H1 (cell line): ENCODE measurements around the gene GOLIM4. TPM values are rescaled to one million over a fixed set of nuclear protein-coding genes. Genes with fewer than 3 reads are reported as not detected.

Experiments
- CTCF ChIA-PET: fragments of 300-600 bp; sonication (Branson Sonifier 250); formaldehyde crosslinking; loops from one replicate; lab custom pipeline; 2021; ENCODE audit not compliant: partially characterized antibody; lab: Charles Lee
- POLR2A ChIA-PET: fragments of 300-600 bp; sonication (Branson Sonifier 250); formaldehyde crosslinking; loops from one replicate; lab custom pipeline; 2021; ENCODE audit warnings: inconsistent platforms; ENCODE audit not compliant: partially characterized antibody; lab: Charles Lee
- DNase-seq, 2 experiments: peaks; one replicate each; pipeline versions ENCODE4 v3.0.0 to v3.0.0-alpha.2; 2010 to 2022; ENCODE audit warnings: low spot score in 2 of 2, low read depth in 1 of 2, mixed read lengths in 1 of 2
- FAIRE-seq: peaks from 2 replicates; lab custom pipeline; 2011; peaks lifted over from hg19 to GRCh38; lab: Jason Lieb, UNC
- H2AFZ ChIP-seq: 2 replicates; pipeline ENCODE4 v1.8.1; 2012; ENCODE audit warnings: low read length, inconsistent platforms
- H2AK5ac ChIP-seq: 2 replicates; pipeline ENCODE4 v1.6.1; 2013; ENCODE audit warnings: low read depth, low read length
- H2BK120ac ChIP-seq: replicated peaks from 2 replicates; pipeline ENCODE3; 2013; ENCODE audit warnings: low read depth, low read length, inconsistent platforms
- H2BK12ac ChIP-seq: 2 replicates; pipeline ENCODE4 v1.6.1; 2013; ENCODE audit warnings: low read depth, low read length
- H2BK15ac ChIP-seq: 2 replicates; pipeline ENCODE4 v1.6.1; 2013; ENCODE audit warnings: low read length
- H2BK20ac ChIP-seq: 2 replicates; pipeline ENCODE4 v1.6.1; 2013; ENCODE audit warnings: low read length
- H2BK5ac ChIP-seq: 2 replicates; pipeline ENCODE4 v1.6.1; 2013; ENCODE audit warnings: low read depth, low read length
- H3K14ac ChIP-seq: 2 replicates; pipeline ENCODE4 v1.6.1; 2013; ENCODE audit warnings: inconsistent platforms; ENCODE audit not compliant: insufficient read length
- H3K18ac ChIP-seq: 2 replicates; pipeline ENCODE4 v1.6.1; 2013; ENCODE audit warnings: low read length; ENCODE audit errors: extremely low read depth
- H3K23ac ChIP-seq: 2 replicates; pipeline ENCODE4 v1.6.1; 2013; ENCODE audit warnings: inconsistent platforms; ENCODE audit not compliant: insufficient read length
- H3K23me2 ChIP-seq: 2 replicates; pipeline ENCODE4 v1.6.1; 2013; ENCODE audit warnings: low read depth, low read length
- H3K27ac ChIP-seq: 2 replicates; pipeline ENCODE4 v1.6.1; 2011; ENCODE audit warnings: low read depth, low read length, inconsistent platforms
- H3K27me3 ChIP-seq, 4 experiments: replicated peaks in 1 of 4; 1 replicate in 1 of 4; 2 replicates in 3 of 4; pipeline versions ENCODE4 v1.6.1 to v1.8.1; 2011 to 2013; ENCODE audit warnings: low read length in 3 of 4, mild to moderate bottlenecking in 3 of 4, inconsistent platforms in 2 of 4, mixed read lengths in 2 of 4, moderate library complexity in 1 of 4; ENCODE audit not compliant: control insufficient read depth in 3 of 4, insufficient read depth in 3 of 4; ENCODE audit errors: extremely low read depth in 1 of 4
- H3K36me3 ChIP-seq, 4 experiments: 2 replicates each; pipeline versions ENCODE4 v1.6.1 to v1.8.1; 2011 to 2013; ENCODE audit warnings: mild to moderate bottlenecking in 4 of 4, low read length in 3 of 4, moderate library complexity in 2 of 4, control low read depth in 1 of 4, inconsistent platforms in 1 of 4; ENCODE audit not compliant: insufficient read depth in 4 of 4, control insufficient read depth in 2 of 4
- H3K4ac ChIP-seq: replicated peaks from 2 replicates; pipeline ENCODE3; 2013; ENCODE audit warnings: low read length, low read depth, mixed read lengths, inconsistent platforms; ENCODE audit not compliant: insufficient read length
- H3K4me1 ChIP-seq, 4 experiments: replicated peaks in 1 of 4; 1 replicate in 1 of 4; 2 replicates in 3 of 4; pipeline versions ENCODE4 v1.6.1 to v1.8.1; 2011 to 2013; ENCODE audit warnings: low read length in 3 of 4, inconsistent platforms in 2 of 4, mixed read lengths in 1 of 4; ENCODE audit not compliant: insufficient read depth in 4 of 4, control insufficient read depth in 3 of 4
- H3K4me2 ChIP-seq, 2 experiments: 2 replicates each; pipeline versions ENCODE4 v1.6.1 to v1.8.1; 2011 to 2013; ENCODE audit warnings: low read depth in 2 of 2, low read length in 2 of 2, control low read depth in 1 of 2, inconsistent platforms in 1 of 2, mild to moderate bottlenecking in 1 of 2; ENCODE audit not compliant: insufficient read depth in 1 of 2
- H3K4me3 ChIP-seq, 4 experiments: fragments of 200-600, 300-600 bp in 1 of 4; sonication (generic), shearing (Covaris generic), sonication (Bioruptor Twin) in 1 of 4; 2 replicates each; pipeline versions ENCODE4 v1.5.1 to v1.8.1; 2011 to 2016; ENCODE audit warnings: low read length in 4 of 4, low read depth in 3 of 4, control low read depth in 2 of 4, inconsistent platforms in 2 of 4, mild to moderate bottlenecking in 2 of 4, mixed read lengths in 1 of 4, moderate library complexity in 1 of 4; ENCODE audit not compliant: insufficient read depth in 2 of 4; ENCODE audit errors: extremely low read depth in 1 of 4
- H3K56ac ChIP-seq: replicated peaks from 2 replicates; pipeline ENCODE3; 2013; ENCODE audit warnings: low read depth, mild to moderate bottlenecking, mixed read lengths, low read length, inconsistent platforms; ENCODE audit not compliant: insufficient read length
- H3K79me1 ChIP-seq: 2 replicates; pipeline ENCODE4 v1.6.1; 2013; ENCODE audit warnings: low read depth, low read length, control low read depth
- H3K79me2 ChIP-seq, 2 experiments: 2 replicates each; pipeline versions ENCODE4 v1.6.1 to v1.8.1; 2012 to 2013; ENCODE audit warnings: low read length in 2 of 2, mild to moderate bottlenecking in 2 of 2, inconsistent platforms in 1 of 2; ENCODE audit not compliant: insufficient read depth in 2 of 2, control insufficient read depth in 1 of 2
- H3K9ac ChIP-seq, 4 experiments: replicated peaks in 1 of 4; 1 replicate in 1 of 4; 2 replicates in 3 of 4; pipeline versions ENCODE4 v1.6.1 to v1.8.1; 2011 to 2013; ENCODE audit warnings: low read depth in 3 of 4, low read length in 3 of 4, control low read depth in 2 of 4, mild to moderate bottlenecking in 2 of 4, moderate library complexity in 2 of 4, inconsistent platforms in 1 of 4; ENCODE audit errors: extremely low read depth in 1 of 4
- H3K9me3 ChIP-seq, 2 experiments: 2 replicates each; pipeline versions ENCODE4 v1.6.1 to v1.8.1; 2012 to 2013; ENCODE audit warnings: mild to moderate bottlenecking in 2 of 2, moderate library complexity in 2 of 2, control low read depth in 1 of 2, inconsistent platforms in 1 of 2, low read depth in 1 of 2, low read length in 1 of 2, mixed read lengths in 1 of 2; ENCODE audit not compliant: insufficient read depth in 2 of 2
- H4K20me1 ChIP-seq, 2 experiments: replicated peaks in 1 of 2; 2 replicates each; pipeline versions ENCODE3 to v1.8.1; 2011 to 2013; ENCODE audit warnings: inconsistent platforms in 2 of 2, low read length in 2 of 2, mild to moderate bottlenecking in 1 of 2; ENCODE audit not compliant: insufficient read depth in 2 of 2, control insufficient read depth in 1 of 2
- H4K5ac ChIP-seq: 2 replicates; pipeline ENCODE4 v1.6.1; 2013; ENCODE audit warnings: low read length, low read depth, mixed read lengths, inconsistent platforms; ENCODE audit not compliant: insufficient read length
- H4K8ac ChIP-seq: 2 replicates; pipeline ENCODE4 v1.8.0; 2013; ENCODE audit warnings: mild to moderate bottlenecking, moderate library complexity, low read length, inconsistent platforms; ENCODE audit not compliant: insufficient read depth; ENCODE audit errors: extremely low read depth
- H4K91ac ChIP-seq: replicated peaks from 2 replicates; pipeline ENCODE3; 2013; ENCODE audit warnings: low read length, mixed read lengths, inconsistent platforms; ENCODE audit not compliant: insufficient read length
- BCL11A ChIP-seq, 2 experiments: IDR thresholded peaks; one replicate each; pipeline ENCODE4 v1.6.1; 2011; ENCODE audit warnings: low read depth in 2 of 2, low read length in 2 of 2, mild to moderate bottlenecking in 2 of 2
- CBX8 ChIP-seq: fragments of 300-800, 300-1000 bp; sonication (generic); IDR thresholded peaks from 2 replicates; pipeline ENCODE4 v1.7.1; 2016; ENCODE audit warnings: low read depth, low read length, borderline replicate concordance
- CHD1 ChIP-seq: IDR thresholded peaks from 2 replicates; pipeline ENCODE4 v1.6.1; 2012; ENCODE audit warnings: low read depth, low read length, improper control_type of control experiment
- HDAC2 ChIP-seq, 2 experiments: fragments of 300-600 bp in 1 of 2; sonication (generic) in 1 of 2; IDR thresholded peaks; 2 replicates each; pipeline ENCODE4 v1.6.1; 2011 to 2012; ENCODE audit warnings: low read depth in 2 of 2, low read length in 2 of 2, mild to moderate bottlenecking in 2 of 2, moderate library complexity in 2 of 2, borderline replicate concordance in 1 of 2, inconsistent platforms in 1 of 2
- KDM5A ChIP-seq: fragments of 200-600 bp; IDR thresholded peaks from 2 replicates; pipeline ENCODE4 v1.7.1; 2012; ENCODE audit warnings: mild to moderate bottlenecking, low read length, inconsistent platforms, mixed read lengths
- POLR2AphosphoS5 ChIP-seq: IDR thresholded peaks from 2 replicates; pipeline ENCODE4 v1.6.1; 2011; ENCODE audit warnings: low read depth, low read length
- TEAD4 ChIP-seq: IDR thresholded peaks from 2 replicates; pipeline ENCODE4 v1.6.1; 2012; ENCODE audit warnings: low read depth, low read length, inconsistent platforms, mixed read lengths
- WGBS, 2 experiments: shearing (Covaris generic) in 1 of 2; methylation state at CpG; one replicate each; pipeline versions ENCODE4 v1.1.6 to v1.1.7; 2013 to 2015; ENCODE audit warnings: low lambda C conversion rate in 2 of 2, mixed read lengths in 2 of 2, inconsistent platforms in 1 of 2, low coverage in 1 of 2, missing lambda C conversion rate in 1 of 2; ENCODE audit not compliant: insufficient replicate concordance in 2 of 2, insufficient coverage in 1 of 2, insufficient read length in 1 of 2; ENCODE audit errors: extremely low coverage in 1 of 2, missing lambda C conversion rate in 1 of 2; 5-methylcytosine and 5-hydroxymethylcytosine counted together
- polyA plus RNA-seq, 7 experiments: library from polyadenylated mRNA; depleted of rRNA in 3 of 7; stranded (reverse) in 5 of 7; unstranded in 2 of 7; fragments of >200 nt in 5 of 7; fragments of 200-250 nt in 2 of 7; gene quantifications; 1 replicate in 5 of 7; 2 replicates in 1 of 7; 4 replicates in 1 of 7; pipeline versions ENCODE4 v1.2.1 to v1.2.3, GENCODE V29; 2011 to 2013; ENCODE audit warnings: missing spikeins in 2 of 7, mixed read lengths in 2 of 7
- total RNA-seq: library from RNA; stranded (reverse); fragmentation: NEBNext Ultra II Directional; extraction: Animal tissue kit (Norgen Biotek cat#: 25700); gene quantifications from 2 replicates; pipeline ENCODE4 v1.2.1, GENCODE V29; 2021

The GOLIM4 gene
- total and polyA plus RNA-seq, 2 of the 8 experiments (the other 6 are each of a cell fraction or from before 2014, with no cell fraction given), result 5.6 to 29.7 TPM

DNA sequence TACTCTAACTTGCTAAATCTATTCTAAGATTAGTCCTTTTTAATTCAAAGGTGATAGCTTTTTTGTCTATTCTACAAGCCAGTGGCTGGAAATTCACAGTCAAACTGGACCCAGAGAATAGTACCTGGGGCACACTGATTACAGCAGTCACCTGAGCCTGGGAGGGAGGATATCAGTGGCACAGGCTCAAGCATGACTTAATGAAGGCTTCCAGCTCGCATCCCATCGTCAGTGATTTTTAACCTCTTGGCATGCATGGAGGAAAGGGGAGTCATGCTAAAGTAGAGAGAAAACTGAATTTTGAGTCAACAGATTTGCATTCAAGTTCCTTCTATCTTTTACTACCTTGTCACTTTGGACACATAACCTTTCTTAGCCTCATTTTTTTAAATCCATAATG, 24.8 kb downstream of the GOLIM4 start:
- H2BK15ac ChIP-seq, result no peak overlapping the region
- no peak overlapping the region for H3K27ac ChIP-seq
- WGBS, 2 experiments, result 91% methylated on average over 2 of the region's 2 CpGs; no CpG with 5 or more reads in 1 of the 2 experiments
- H4K8ac ChIP-seq, result no peak overlapping the region
- peaks cover 0 to 12% of the 10 kb centered on the region in 2 experiments; a peak in 1 of 4 replicates for H3K79me2 ChIP-seq
- H3K14ac ChIP-seq, result no peak overlapping the region
- H3K27me3 ChIP-seq, result no peaks in the 10 kb centered on the region
- no peak overlapping the region for H3K4ac ChIP-seq
- no peaks in the 10 kb centered on the region for H3K79me1 ChIP-seq
- no peak overlapping the region for H2BK5ac ChIP-seq
- no peak for DNase-seq
- H3K4me1 ChIP-seq, result peaks cover 2 to 5% (median 4%) of the 10 kb centered on the region in 4 experiments; a peak in 4 of 7 replicates
- H2AFZ ChIP-seq, result no peak overlapping the region
- H3K23ac ChIP-seq, result no peak overlapping the region
- H3K36me3 ChIP-seq, result no peaks in the 10 kb centered on the region
- H2BK20ac ChIP-seq, result no peak overlapping the region
- ChIA-PET POLR2A (interaction anchor here (2.0 kb wide), 1 partner anchor 10 kb away, joined by 4 read pairs; no protein-coding TSS in a partner anchor), CTCF (interaction anchor here (0.8 to 1.2 kb wide), 2 partner anchors 10 to 95 kb away, joined by 4 to 5 read pairs; no protein-coding TSS in a partner anchor)
- no peak overlapping the region for H3K4me3 ChIP-seq
- no peak overlapping the region for H3K18ac ChIP-seq
- H3K56ac ChIP-seq, result no peak overlapping the region
- H2AK5ac ChIP-seq, result no peak overlapping the region
- H3K9me3 ChIP-seq, result no peaks in the 10 kb centered on the region
- no peak overlapping the region for H2BK12ac ChIP-seq
- FAIRE-seq, result no peak
- H4K20me1 ChIP-seq, result no peaks in the 10 kb centered on the region
- no peak overlapping the region for H3K4me2 ChIP-seq
- H3K9ac ChIP-seq, result no peak overlapping the region
- H4K5ac ChIP-seq, result no peak overlapping the region
- H4K91ac ChIP-seq, result no peak overlapping the region
- H2BK120ac ChIP-seq, result no peak overlapping the region
- no peaks in the 10 kb centered on the region for H3K23me2 ChIP-seq
- TF ChIP-seq KDM5A, result no peak
- TF ChIP-seq POLR2AphosphoS5, result no peak
- TF ChIP-seq CBX8, result no peak
- no peak for TF ChIP-seq CHD1
- TF ChIP-seq HDAC2 (IDR thresholded peaks at IDR 0.05; ENCODE audit: borderline replicate concordance in 1 of 2, low read depth in 2 of 2, low read length in 2 of 2), result no peak
- TF ChIP-seq TEAD4, result no peak
- TF ChIP-seq BCL11A (IDR thresholded peaks at IDR 0.05; ENCODE audit: low read depth in 2 of 2, low read length in 2 of 2), result no peak
